ENCODE data around the gene GATB. TPM values are rescaled to one million over a fixed set of nuclear protein-coding genes. Genes with fewer than 3 reads are reported as not detected.

GATB gene
- polyA plus RNA-seq, 1 donor (not counting 4 experiments of a cell fraction or from before 2014, with no cell fraction given): 31.0 TPM

DNA sequence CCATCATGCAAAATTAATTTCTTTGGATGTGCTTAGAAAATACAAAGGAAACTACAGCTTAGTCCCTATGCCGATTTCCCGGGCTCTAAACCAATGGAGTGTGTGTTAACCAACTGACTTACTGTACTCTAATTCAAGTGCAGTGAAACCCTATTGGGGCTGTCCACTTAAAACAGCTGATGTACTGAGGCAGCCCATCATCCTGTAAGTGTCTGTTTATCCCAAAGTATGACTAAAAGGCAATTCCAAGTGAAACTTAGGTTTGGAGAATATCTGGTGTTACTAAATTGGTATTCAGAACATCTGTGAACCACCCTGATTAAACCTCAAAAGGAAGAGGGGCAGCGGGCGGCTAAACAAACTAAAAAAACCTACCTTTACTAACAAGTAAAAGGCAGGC is 79.7 kb downstream of the GATB start:
- no peak for DNase-seq (ENCODE audit: low read depth, low spot score)
- H3K9ac ChIP-seq (ENCODE audit: control insufficient read depth, extremely low read depth, insufficient read depth, low read length): no peak overlapping the region
- no peak overlapping the region for H3K27ac ChIP-seq (ENCODE audit: control insufficient read depth, insufficient read depth, low read length)
- no peak for TF ChIP-seq EZH2 (IDR thresholded peaks at IDR 0.05; ENCODE audit: low read length)
- TF ChIP-seq, protein P1, sequence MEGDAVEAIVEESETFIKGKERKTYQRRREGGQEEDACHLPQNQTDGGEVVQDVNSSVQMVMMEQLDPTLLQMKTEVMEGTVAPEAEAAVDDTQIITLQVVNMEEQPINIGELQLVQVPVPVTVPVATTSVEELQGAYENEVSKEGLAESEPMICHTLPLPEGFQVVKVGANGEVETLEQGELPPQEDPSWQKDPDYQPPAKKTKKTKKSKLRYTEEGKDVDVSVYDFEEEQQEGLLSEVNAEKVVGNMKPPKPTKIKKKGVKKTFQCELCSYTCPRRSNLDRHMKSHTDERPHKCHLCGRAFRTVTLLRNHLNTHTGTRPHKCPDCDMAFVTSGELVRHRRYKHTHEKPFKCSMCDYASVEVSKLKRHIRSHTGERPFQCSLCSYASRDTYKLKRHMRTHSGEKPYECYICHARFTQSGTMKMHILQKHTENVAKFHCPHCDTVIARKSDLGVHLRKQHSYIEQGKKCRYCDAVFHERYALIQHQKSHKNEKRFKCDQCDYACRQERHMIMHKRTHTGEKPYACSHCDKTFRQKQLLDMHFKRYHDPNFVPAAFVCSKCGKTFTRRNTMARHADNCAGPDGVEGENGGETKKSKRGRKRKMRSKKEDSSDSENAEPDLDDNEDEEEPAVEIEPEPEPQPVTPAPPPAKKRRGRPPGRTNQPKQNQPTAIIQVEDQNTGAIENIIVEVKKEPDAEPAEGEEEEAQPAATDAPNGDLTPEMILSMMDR (optimal IDR thresholded peaks at IDR 0.05 in 1 of 3, IDR thresholded peaks at IDR 0.05 in 1 of 3, conservative IDR thresholded peaks at IDR 0.05 in 1 of 3; ENCODE audit: extremely low read depth in 1 of 3, insufficient read depth in 2 of 3, low read length in 3 of 3): no peak
- H2AFZ ChIP-seq (ENCODE audit: control insufficient read depth, low read length): no peak overlapping the region
- H3K27me3 ChIP-seq (ENCODE audit: control insufficient read depth, extremely low read depth, insufficient read depth, low read length): no peaks in the 10 kb centered on the region
- no peak for FAIRE-seq
- H3K79me2 ChIP-seq (ENCODE audit: control insufficient read depth, insufficient read depth, low read length): no peaks in the 10 kb centered on the region
- no peaks in the 10 kb centered on the region for H3K9me3 ChIP-seq (ENCODE audit: control insufficient read depth, low read depth, low read length)
- no peak overlapping the region for H3K4me3 ChIP-seq (ENCODE audit: control insufficient read depth in 2 of 3, extremely low read depth in 1 of 3, insufficient read depth in 2 of 3, low read depth in 1 of 3, low read length in 3 of 3)
- no peak overlapping the region for H3K4me2 ChIP-seq (ENCODE audit: control insufficient read depth, extremely low read depth, insufficient read depth, low read depth, low read length)
- H3K4me1 ChIP-seq (ENCODE audit: control insufficient read depth, extremely low read depth, insufficient read depth, low read length): peaks cover 19% of the 10 kb centered on the region
- H4K20me1 ChIP-seq (ENCODE audit: control insufficient read depth, extremely low read depth, insufficient read depth, low read length): no peaks in the 10 kb centered on the region
- dilution Hi-C loops (cut with MboI; ENCODE audit: extremely low pct_ligation_motif_present, low sequenced_read_pairs): no loop called here
- H3K9me1 ChIP-seq (ENCODE audit: control insufficient read depth, extremely low read depth, insufficient read depth, low read length): no peaks in the 10 kb centered on the region
- peaks cover 0 to 10% of the 10 kb centered on the region in 2 experiments for H3K36me3 ChIP-seq (ENCODE audit: control insufficient read depth in 2 of 2, extremely low read depth in 1 of 2, insufficient read depth in 2 of 2, low read length in 2 of 2)

DNA sequence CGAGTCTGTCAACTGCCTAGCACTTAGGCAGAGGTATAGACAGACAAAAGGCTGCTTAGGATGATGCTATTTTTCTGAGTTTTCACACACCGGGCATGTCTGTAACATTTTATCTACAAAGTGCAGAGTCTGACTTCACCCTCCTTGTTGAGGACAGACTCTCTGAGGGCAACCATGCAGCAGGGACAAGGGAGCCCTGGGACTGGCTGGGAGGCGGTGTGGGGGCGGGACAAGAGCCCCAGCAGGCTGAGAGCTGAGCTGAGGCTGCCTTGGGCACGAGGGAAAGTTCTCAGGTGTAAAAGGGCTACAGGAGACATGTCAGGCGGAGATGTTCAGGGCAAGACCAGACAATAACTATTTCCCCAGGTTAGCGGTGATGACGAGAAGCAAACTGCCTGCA is 81.6 kb downstream of the GATB start:
- Histone ChIP-seq H4K20me1 (ENCODE audit: control insufficient read depth, extremely low read depth, insufficient read depth, low read length) (no peaks in the 10 kb centered on the region), H3K4me1 (ENCODE audit: control insufficient read depth, extremely low read depth, insufficient read depth, low read length) (peaks cover 37% of the 10 kb centered on the region), H3K79me2 (ENCODE audit: control insufficient read depth, insufficient read depth, low read length) (no peaks in the 10 kb centered on the region), H3K27ac (ENCODE audit: control insufficient read depth, insufficient read depth, low read length) (peak overlapping the region; percentile 4), H3K4me3 (ENCODE audit: control insufficient read depth in 2 of 3, extremely low read depth in 1 of 3, insufficient read depth in 2 of 3, low read depth in 1 of 3, low read length in 3 of 3) (no peak overlapping the region), H3K9ac (ENCODE audit: control insufficient read depth, extremely low read depth, insufficient read depth, low read length) (no peak overlapping the region), H2AFZ (ENCODE audit: control insufficient read depth, low read length) (no peak overlapping the region), H3K4me2 (ENCODE audit: control insufficient read depth, extremely low read depth, insufficient read depth, low read depth, low read length) (peak overlapping the region; percentile 49), H3K9me3 (ENCODE audit: control insufficient read depth, low read depth, low read length) (no peaks in the 10 kb centered on the region), H3K36me3 (ENCODE audit: control insufficient read depth in 2 of 2, extremely low read depth in 1 of 2, insufficient read depth in 2 of 2, low read length in 2 of 2) (peaks cover 0 to 10% of the 10 kb centered on the region in 2 experiments), H3K27me3 (ENCODE audit: control insufficient read depth, extremely low read depth, insufficient read depth, low read length) (no peaks in the 10 kb centered on the region), H3K9me1 (ENCODE audit: control insufficient read depth, extremely low read depth, insufficient read depth, low read length) (no peaks in the 10 kb centered on the region)
- no peak for DNase-seq (ENCODE audit: low read depth, low spot score)
- dilution Hi-C loops (cut with MboI; ENCODE audit: extremely low pct_ligation_motif_present, low sequenced_read_pairs): no loop called here
- peak; percentile 95 for FAIRE-seq
- TF ChIP-seq, protein P1 (optimal IDR thresholded peaks at IDR 0.05 in 1 of 3, IDR thresholded peaks at IDR 0.05 in 1 of 3, conservative IDR thresholded peaks at IDR 0.05 in 1 of 3; ENCODE audit: extremely low read depth in 1 of 3, insufficient read depth in 2 of 3, low read length in 3 of 3): no peak
- TF ChIP-seq EZH2 (IDR thresholded peaks at IDR 0.05; ENCODE audit: low read length): no peak

Measured in keratinocyte (primary cell).